Measurements from ENCODE around the gene SNAI3. TPM values are rescaled to one million over a fixed set of nuclear protein-coding genes. Genes with fewer than 3 reads are reported as not detected.

Gene SNAI3
- total and polyA plus RNA-seq, 9 of the 15 experiments (the other 6 are each of a cell fraction or from before 2014, with no cell fraction given), result 0.04 to 4.1 (median 0.80) TPM; not detected in 1

GRCh38 chr16:88645941-88646340 lies 40.4 kb downstream of the SNAI3 start:
- ChIA-PET CTCF (ENCODE audit: low intra/inter-chr PET ratio) (no interaction called here), POLR2A (no interaction called here)
- no peak overlapping the region for H2AFZ ChIP-seq (ENCODE audit: low read depth, low read length)
- no peaks in the 10 kb centered on the region for H3K27me3 ChIP-seq (ENCODE audit: control insufficient read depth in 2 of 2, insufficient read depth in 2 of 2, low read length in 2 of 2)
- WGBS (ENCODE audit: insufficient coverage, low coverage, missing lambda C conversion rate), result 92% methylated on average over 23 of the region's 23 CpGs
- H4K20me1 ChIP-seq (replicated peaks; ENCODE audit: control insufficient read depth, insufficient read depth, low read length), result peaks cover 5% of the 10 kb centered on the region; the same call in 1 of the 2 replicates
- no peak overlapping the region for H3K4me2 ChIP-seq (ENCODE audit: insufficient read depth, low read length)
- H3K36me3 ChIP-seq (ENCODE audit: control insufficient read depth, insufficient read depth, low read length), result peaks cover 38% of the 10 kb centered on the region; the same call in 2 of the 3 replicates
- TF ChIP-seq, protein P1, sequence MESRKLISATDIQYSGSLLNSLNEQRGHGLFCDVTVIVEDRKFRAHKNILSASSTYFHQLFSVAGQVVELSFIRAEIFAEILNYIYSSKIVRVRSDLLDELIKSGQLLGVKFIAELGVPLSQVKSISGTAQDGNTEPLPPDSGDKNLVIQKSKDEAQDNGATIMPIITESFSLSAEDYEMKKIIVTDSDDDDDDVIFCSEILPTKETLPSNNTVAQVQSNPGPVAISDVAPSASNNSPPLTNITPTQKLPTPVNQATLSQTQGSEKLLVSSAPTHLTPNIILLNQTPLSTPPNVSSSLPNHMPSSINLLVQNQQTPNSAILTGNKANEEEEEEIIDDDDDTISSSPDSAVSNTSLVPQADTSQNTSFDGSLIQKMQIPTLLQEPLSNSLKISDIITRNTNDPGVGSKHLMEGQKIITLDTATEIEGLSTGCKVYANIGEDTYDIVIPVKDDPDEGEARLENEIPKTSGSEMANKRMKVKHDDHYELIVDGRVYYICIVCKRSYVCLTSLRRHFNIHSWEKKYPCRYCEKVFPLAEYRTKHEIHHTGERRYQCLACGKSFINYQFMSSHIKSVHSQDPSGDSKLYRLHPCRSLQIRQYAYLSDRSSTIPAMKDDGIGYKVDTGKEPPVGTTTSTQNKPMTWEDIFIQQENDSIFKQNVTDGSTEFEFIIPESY (CRISPR knock-in tag; IDR thresholded peaks at IDR 0.05), result 0 out of 2 replicates have a peak, but pooled peaks have one; percentile 58
- TF ChIP-seq FOXA1 (IDR thresholded peaks at IDR 0.05; ENCODE audit: borderline replicate concordance) (no peak), HNRNPK (IDR thresholded peaks at IDR 0.05; ENCODE audit: low read depth, low read length, poor library complexity, severe bottlenecking) (no peak), ZNF696 (CRISPR knock-in tag; conservative IDR thresholded peaks at IDR 0.05) (no peak), TBL1XR1 (IDR thresholded peaks at IDR 0.05; ENCODE audit: low read length in 2 of 2) (no peak), ZKSCAN8 (CRISPR knock-in tag; IDR thresholded peaks at IDR 0.05) (no peak), SRSF7 (optimal IDR thresholded peaks at IDR 0.05; ENCODE audit: low read depth, low read length) (no peak), HMG20B (CRISPR knock-in tag; IDR thresholded peaks at IDR 0.05) (no peak), POLR2G (IDR thresholded peaks at IDR 0.05; ENCODE audit: low read depth, low read length) (peak; percentile 63), ZC3H8 (IDR thresholded peaks at IDR 0.05) (no peak), ASH1L (IDR thresholded peaks at IDR 0.05; ENCODE audit: borderline replicate concordance, low read depth, partially characterized antibody) (no peak), NFIC (IDR thresholded peaks at IDR 0.05) (no peak), FOXJ3 (CRISPR knock-in tag; IDR thresholded peaks at IDR 0.05) (no peak), ZEB2 (IDR thresholded peaks at IDR 0.05) (no peak)
- TF ChIP-seq, protein P2, sequence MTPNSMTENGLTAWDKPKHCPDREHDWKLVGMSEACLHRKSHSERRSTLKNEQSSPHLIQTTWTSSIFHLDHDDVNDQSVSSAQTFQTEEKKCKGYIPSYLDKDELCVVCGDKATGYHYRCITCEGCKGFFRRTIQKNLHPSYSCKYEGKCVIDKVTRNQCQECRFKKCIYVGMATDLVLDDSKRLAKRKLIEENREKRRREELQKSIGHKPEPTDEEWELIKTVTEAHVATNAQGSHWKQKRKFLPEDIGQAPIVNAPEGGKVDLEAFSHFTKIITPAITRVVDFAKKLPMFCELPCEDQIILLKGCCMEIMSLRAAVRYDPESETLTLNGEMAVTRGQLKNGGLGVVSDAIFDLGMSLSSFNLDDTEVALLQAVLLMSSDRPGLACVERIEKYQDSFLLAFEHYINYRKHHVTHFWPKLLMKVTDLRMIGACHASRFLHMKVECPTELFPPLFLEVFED (CRISPR knock-in tag; conservative IDR thresholded peaks at IDR 0.05), result no peak
- no peak overlapping the region for H3K4me3 ChIP-seq
- FAIRE-seq, result no peak
- no peaks in the 10 kb centered on the region for H3K9me3 ChIP-seq (replicated peaks; ENCODE audit: control insufficient read depth, insufficient read depth, low read depth, low read length)
- no TSS peak for BruUV-seq (replicated peaks)
- in situ Hi-C loops (cut with MboI), result no loop called here
- no peak overlapping the region; a peak in 1 of 4 replicates for H3K9ac ChIP-seq (ENCODE audit: insufficient read depth in 1 of 2, low read depth in 2 of 2, low read length in 2 of 2)
- ATAC-seq, result no peak
- H3K9me1 ChIP-seq (ENCODE audit: control insufficient read depth, insufficient read depth, low read length), result no peaks in the 10 kb centered on the region
- peaks cover 24% of the 10 kb centered on the region for H3K79me2 ChIP-seq (ENCODE audit: control insufficient read depth, insufficient read depth, low read length)
- H3K27ac ChIP-seq (ENCODE audit: extremely low read depth, low read depth, low read length), result no peak overlapping the region
- intact Hi-C loops (cut with micrococcal nuclease), result no loop called here
- DNase-seq (ENCODE audit: extremely low read depth in 1 of 4, low spot score in 3 of 4), result no peak
- peaks cover 0 to 80% of the 10 kb centered on the region in 2 experiments; a peak in 3 of 5 replicates for H3K4me1 ChIP-seq (replicated peaks in 1 of 2; ENCODE audit: control insufficient read depth in 2 of 2, insufficient read depth in 2 of 2, low read length in 2 of 2)

All from K562 (cell line).